ENCODE measurements around the gene HCN4. TPM values are rescaled to one million over a fixed set of nuclear protein-coding genes. Genes with fewer than 3 reads are reported as not detected.

The HCN4 gene
- total RNA-seq, 4 donors from 2014 or later = not detected

DNA sequence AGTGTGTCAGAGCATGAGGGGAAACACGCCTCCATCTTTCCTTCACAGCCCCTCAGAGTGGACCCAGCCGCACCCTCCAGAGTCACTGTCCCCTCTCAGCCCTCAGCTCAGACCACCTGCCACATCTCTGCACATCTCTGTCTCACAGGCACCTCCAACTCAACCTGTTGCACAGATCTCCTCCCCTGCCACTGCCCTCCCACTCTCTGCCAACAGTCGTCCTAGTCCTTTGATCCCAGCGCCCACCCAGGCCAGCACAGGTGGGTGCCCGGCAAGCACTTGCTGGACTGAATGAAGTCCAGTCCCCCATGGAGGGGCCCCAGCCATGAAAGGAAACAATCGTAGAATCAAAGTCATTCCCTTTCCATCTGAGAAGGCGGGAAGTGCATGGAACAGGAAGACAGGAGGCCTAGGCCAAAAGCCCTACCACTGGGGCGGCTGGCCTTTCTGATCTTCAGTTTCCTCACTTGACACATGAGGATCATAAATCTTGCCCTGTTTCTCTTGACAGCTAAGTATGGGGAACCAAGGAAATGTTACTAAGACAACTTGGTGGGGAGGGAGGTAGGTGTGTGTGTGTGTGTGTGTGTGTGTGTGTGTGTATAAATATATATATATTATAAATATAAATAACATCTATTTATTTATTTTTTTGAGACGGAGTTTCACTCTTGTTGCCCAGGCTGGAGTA, 28.1 kb downstream of the HCN4 start:
- DNase-seq = no peak
- Histone ChIP-seq H3K9me3 (no peaks in the 10 kb centered on the region), H3K4me3 (no peak overlapping the region), H3K4me1 (no peaks in the 10 kb centered on the region), H3K27ac (no peak overlapping the region), H3K36me3 (no peaks in the 10 kb centered on the region), H3K27me3 (peaks cover 0 to 2% (median 0%) of the 10 kb centered on the region in 3 donors)
- intact Hi-C loops (cut with DNase I; ENCODE audit: low total_unique reads) (no loop called here), in situ Hi-C loops (cut with MboI; ENCODE audit: low sequenced_read_pairs in 4 of 4) (no loop called here)
- no peak for ATAC-seq
- TF ChIP-seq POLR2A (IDR thresholded peaks at IDR 0.05) = no peak
- TF ChIP-seq, protein P1, sequence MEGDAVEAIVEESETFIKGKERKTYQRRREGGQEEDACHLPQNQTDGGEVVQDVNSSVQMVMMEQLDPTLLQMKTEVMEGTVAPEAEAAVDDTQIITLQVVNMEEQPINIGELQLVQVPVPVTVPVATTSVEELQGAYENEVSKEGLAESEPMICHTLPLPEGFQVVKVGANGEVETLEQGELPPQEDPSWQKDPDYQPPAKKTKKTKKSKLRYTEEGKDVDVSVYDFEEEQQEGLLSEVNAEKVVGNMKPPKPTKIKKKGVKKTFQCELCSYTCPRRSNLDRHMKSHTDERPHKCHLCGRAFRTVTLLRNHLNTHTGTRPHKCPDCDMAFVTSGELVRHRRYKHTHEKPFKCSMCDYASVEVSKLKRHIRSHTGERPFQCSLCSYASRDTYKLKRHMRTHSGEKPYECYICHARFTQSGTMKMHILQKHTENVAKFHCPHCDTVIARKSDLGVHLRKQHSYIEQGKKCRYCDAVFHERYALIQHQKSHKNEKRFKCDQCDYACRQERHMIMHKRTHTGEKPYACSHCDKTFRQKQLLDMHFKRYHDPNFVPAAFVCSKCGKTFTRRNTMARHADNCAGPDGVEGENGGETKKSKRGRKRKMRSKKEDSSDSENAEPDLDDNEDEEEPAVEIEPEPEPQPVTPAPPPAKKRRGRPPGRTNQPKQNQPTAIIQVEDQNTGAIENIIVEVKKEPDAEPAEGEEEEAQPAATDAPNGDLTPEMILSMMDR (IDR thresholded peaks at IDR 0.05 in 4 of 5, conservative IDR thresholded peaks at IDR 0.05 in 1 of 5) = no peak

DNA sequence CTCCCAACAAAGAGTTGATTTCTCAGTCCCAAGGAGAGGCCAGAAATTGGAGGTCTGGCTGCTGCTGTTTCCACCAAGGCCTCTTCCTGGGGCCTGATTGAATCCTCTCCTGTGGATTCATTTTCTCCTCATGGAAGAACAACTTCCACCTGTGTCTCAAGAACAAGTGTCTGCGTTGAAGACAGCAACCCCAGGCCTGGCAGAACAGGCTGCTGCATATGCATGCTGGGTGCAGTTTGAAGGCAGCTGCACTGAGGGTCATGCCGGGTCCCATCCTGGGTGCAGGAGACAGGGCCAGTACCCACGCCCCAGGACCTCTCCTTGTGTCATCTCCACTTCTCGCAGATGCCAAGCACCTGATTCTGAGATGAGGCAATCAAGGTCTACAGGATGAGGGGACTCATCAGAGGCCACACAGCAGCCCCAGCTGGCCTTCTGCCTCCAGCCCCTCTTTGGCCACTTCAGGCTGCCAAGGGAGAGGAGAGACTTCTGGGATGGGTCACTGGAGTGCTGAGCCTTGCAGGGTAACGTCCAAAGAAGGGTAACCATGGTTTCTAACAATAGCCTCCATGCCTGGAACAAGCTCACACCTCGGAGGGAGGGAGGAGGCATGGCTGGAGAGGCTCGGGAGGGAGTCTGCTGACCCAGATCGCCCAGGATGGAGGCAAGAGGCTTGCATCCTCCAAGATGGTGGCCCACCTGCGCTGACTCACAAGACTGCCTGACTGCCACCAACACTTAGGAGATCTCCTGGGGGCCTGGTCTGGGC, 30.0 kb downstream of the HCN4 start:
- peaks cover 0 to 2% (median 0%) of the 10 kb centered on the region in 3 donors for H3K27me3 ChIP-seq
- H3K4me1 ChIP-seq = no peaks in the 10 kb centered on the region
- DNase-seq (no peak), ATAC-seq (no peak)
- in situ Hi-C loops (cut with MboI; ENCODE audit: low sequenced_read_pairs in 4 of 4) = no loop called here
- no peaks in the 10 kb centered on the region for H3K36me3 ChIP-seq
- no peak for TF ChIP-seq POLR2A (IDR thresholded peaks at IDR 0.05)
- TF ChIP-seq, protein P1 (IDR thresholded peaks at IDR 0.05 in 4 of 5, conservative IDR thresholded peaks at IDR 0.05 in 1 of 5) = no peak
- no peaks in the 10 kb centered on the region for H3K9me3 ChIP-seq
- H3K4me3 ChIP-seq = no peak overlapping the region
- intact Hi-C loops (cut with DNase I; ENCODE audit: low total_unique reads) = no loop called here
- H3K27ac ChIP-seq = no peak overlapping the region

DNA sequence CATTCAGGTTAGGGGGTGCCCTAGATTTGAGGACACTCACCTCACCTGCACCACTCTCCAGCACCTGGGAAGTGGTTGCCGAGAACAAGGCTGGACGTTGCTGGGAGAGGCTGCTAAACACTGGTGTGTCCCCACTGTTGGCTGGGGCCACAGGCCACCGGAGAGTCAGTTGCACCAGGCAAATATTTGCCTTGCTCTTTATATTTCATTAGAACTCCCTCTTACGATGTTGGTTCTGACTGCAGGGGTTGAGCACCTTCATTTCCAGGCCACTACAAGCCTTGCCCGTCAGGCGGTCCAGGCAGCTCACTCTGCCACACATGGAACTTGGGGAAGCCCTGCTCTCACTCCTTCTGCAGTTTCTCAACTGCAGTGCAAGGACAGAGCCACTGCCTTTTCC, 30.7 kb downstream of the HCN4 start:
- intact Hi-C loops (cut with DNase I; ENCODE audit: low total_unique reads) (no loop called here), in situ Hi-C loops (cut with MboI; ENCODE audit: low sequenced_read_pairs in 4 of 4) (no loop called here)
- no peak overlapping the region for H3K27ac ChIP-seq
- H3K4me1 ChIP-seq = no peaks in the 10 kb centered on the region
- H3K36me3 ChIP-seq = no peaks in the 10 kb centered on the region
- H3K4me3 ChIP-seq = no peak overlapping the region
- TF ChIP-seq, protein P1 (IDR thresholded peaks at IDR 0.05 in 4 of 5, conservative IDR thresholded peaks at IDR 0.05 in 1 of 5) = no peak
- TF ChIP-seq POLR2A (IDR thresholded peaks at IDR 0.05) = no peak
- no peak for ATAC-seq
- H3K27me3 ChIP-seq = peaks cover 0 to 2% (median 0%) of the 10 kb centered on the region in 3 donors
- DNase-seq = no peak
- no peaks in the 10 kb centered on the region for H3K9me3 ChIP-seq

DNA sequence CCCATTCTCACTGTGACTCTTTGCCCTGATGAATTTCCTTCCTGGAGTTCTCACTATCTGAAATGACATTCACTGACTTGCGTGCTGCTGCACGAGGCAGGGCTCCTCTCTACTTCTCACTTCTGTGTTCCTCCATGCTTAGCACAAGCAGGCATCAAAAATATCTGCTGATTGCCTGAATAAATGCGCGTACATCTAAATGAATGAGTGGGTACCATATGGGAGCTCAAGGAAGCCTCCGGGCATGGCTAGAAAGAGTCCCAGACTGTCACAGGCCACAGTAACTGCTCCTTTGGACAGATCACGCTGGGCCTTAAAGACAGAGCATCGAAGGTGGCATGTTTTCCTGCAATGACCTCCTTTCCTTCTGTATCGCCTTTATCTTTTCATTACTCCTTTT, 31.6 kb downstream of the HCN4 start:
- DNase-seq (no peak), ATAC-seq (no peak)
- in situ Hi-C loops (cut with MboI; ENCODE audit: low sequenced_read_pairs in 4 of 4) = no loop called here
- Histone ChIP-seq H3K4me1 (no peaks in the 10 kb centered on the region), H3K4me3 (no peak overlapping the region), H3K27me3 (peaks cover 0 to 2% (median 0%) of the 10 kb centered on the region in 3 donors), H3K36me3 (no peaks in the 10 kb centered on the region), H3K9me3 (no peaks in the 10 kb centered on the region), H3K27ac (no peak overlapping the region)
- intact Hi-C loops (cut with DNase I; ENCODE audit: low total_unique reads) = no loop called here
- no peak for TF ChIP-seq POLR2A (IDR thresholded peaks at IDR 0.05)
- TF ChIP-seq, protein P1 (IDR thresholded peaks at IDR 0.05 in 4 of 5, conservative IDR thresholded peaks at IDR 0.05 in 1 of 5) = no peak
